Choroid plexus epithelial cell (primary cell): ENCODE measurements around the gene RHBDL3.
"Not testable (repeated sequence)": the region's sequence is repeated elsewhere in the genome, so short reads cannot be mapped to it uniquely, and the experiment has no call there.

Experiments
- DNase-seq: peaks from one replicate; pipeline ENCODE4 v3.0.0-alpha.2; 2010; ENCODE audit warnings: low read depth
- H3K4me3 ChIP-seq: 2 replicates; pipeline ENCODE4 v1.5.1; 2011; ENCODE audit warnings: low read depth, mild to moderate bottlenecking, control low read depth, low read length, moderate library complexity
- CTCF ChIP-seq: conservative IDR thresholded peaks from 2 replicates; pipeline ENCODE4 v1.5.1; 2011; ENCODE audit warnings: low read depth, mild to moderate bottlenecking, control low read depth, inconsistent platforms, low read length, moderate library complexity

RHBDL3 gene

GRCh38 chr17:32345951-32346600, 80.4 kb downstream of the RHBDL3 start:
- no peak for TF ChIP-seq CTCF
- DNase-seq, result no peak
- H3K4me3 ChIP-seq, result no peak overlapping the region

GRCh38 chr17:32348483-32348800, 82.8 kb downstream of the RHBDL3 start:
- DNase-seq, result no peak
- no peak for TF ChIP-seq CTCF
- no peak overlapping the region for H3K4me3 ChIP-seq

- TF ChIP-seq CTCF, result no peak
- peak; percentile 25 for DNase-seq
- H3K4me3 ChIP-seq, result peak overlapping the region; percentile 79
Observed at GRCh38 chr17:32349503-32349853, 83.8 kb downstream of the RHBDL3 start.

- H3K4me3 ChIP-seq, result peak within 1 kb of the TSS; percentile 79
- peak; percentile 1 for TF ChIP-seq CTCF
Observed at GRCh38 chr17:32349854-32350665, 84.4 kb downstream of the RHBDL3 start, which contains the start of gene ZNF207. TSS of gene ZNF207 (plus strand) at chr17:32350157. CDS start at chr17:32350286, 129 bp downstream.

GRCh38 chr17:32350666-32351418, 85.2 kb downstream of the RHBDL3 start:
- peak; percentile 80 for DNase-seq
- peak overlapping the region; percentile 79 for H3K4me3 ChIP-seq
- no peak for TF ChIP-seq CTCF

More at GRCh38 chr17:32349854-32350665, 84.4 kb downstream of the RHBDL3 start, which contains the start of gene ZNF207:
- DNase-seq, result peak; percentile 98

GRCh38 chr17:32352734-32353133, 87.1 kb downstream of the RHBDL3 start:
- peak overlapping the region; percentile 79 for H3K4me3 ChIP-seq
- not testable (repeated sequence) for DNase-seq

- DNase-seq, result peak; percentile 21
- H3K4me3 ChIP-seq, result no peak overlapping the region
Observed at GRCh38 chr17:32355649-32356377, 90.2 kb downstream of the RHBDL3 start.

More at GRCh38 chr17:32355649-32356377, 90.2 kb downstream of the RHBDL3 start:
- no peak for TF ChIP-seq CTCF
